Left kidney (tissue), 2 donors: ENCODE results near the gene SLCO3A1. TPM values are rescaled to one million over a fixed set of nuclear protein-coding genes. Genes with fewer than 3 reads are reported as not detected.

Experiments
- DNase-seq: peaks from one replicate; pipeline ENCODE4 v3.0.0-alpha.2; 2013
- polyA plus RNA-seq: library from polyadenylated mRNA; unstranded; fragments of 120-200 nt; gene quantifications from one replicate; pipeline ENCODE4 v1.2.1, GENCODE V29; 2013; ENCODE audit not compliant: insufficient read length

Gene SLCO3A1
- polyA plus RNA-seq, 1 donor = 9.5 TPM

GRCh38 chr15:91881569-91882297 is 28.2 kb downstream of the SLCO3A1 start:
- no peak for DNase-seq

GRCh38 chr15:91882858-91883586 is 29.5 kb downstream of the SLCO3A1 start:
- no peak for DNase-seq

- no peak for DNase-seq
Observed at GRCh38 chr15:91884606-91885005, 31.1 kb downstream of the SLCO3A1 start.

- DNase-seq = no peak
Observed at GRCh38 chr15:91885054-91885453, 31.5 kb downstream of the SLCO3A1 start.

GRCh38 chr15:91885714-91886270 is 32.3 kb downstream of the SLCO3A1 start:
- DNase-seq = no peak

GRCh38 chr15:91886878-91887277 is 33.4 kb downstream of the SLCO3A1 start:
- DNase-seq = no peak

- DNase-seq = no peak
Observed at GRCh38 chr15:91887321-91887720, 33.8 kb downstream of the SLCO3A1 start.

GRCh38 chr15:91887921-91888373 is 34.4 kb downstream of the SLCO3A1 start:
- no peak for DNase-seq

GRCh38 chr15:91889111-91889815 is 35.8 kb downstream of the SLCO3A1 start:
- DNase-seq = no peak

- DNase-seq = no peak
Observed at GRCh38 chr15:91890614-91891013, 37.1 kb downstream of the SLCO3A1 start.

GRCh38 chr15:91891101-91891500 is 37.6 kb downstream of the SLCO3A1 start:
- no peak for DNase-seq

GRCh38 chr15:91891788-91892345 is 38.4 kb downstream of the SLCO3A1 start:
- DNase-seq = no peak

- DNase-seq = no peak
Observed at GRCh38 chr15:91892436-91892835, 38.9 kb downstream of the SLCO3A1 start.

- DNase-seq = no peak
Observed at GRCh38 chr15:91894606-91895005, 41.1 kb downstream of the SLCO3A1 start.

GRCh38 chr15:91895051-91895450 is 41.5 kb downstream of the SLCO3A1 start:
- no peak for DNase-seq

GRCh38 chr15:91896341-91897055 is 43.0 kb downstream of the SLCO3A1 start:
- no peak for DNase-seq

GRCh38 chr15:91897585-91898372 is 44.3 kb downstream of the SLCO3A1 start:
- DNase-seq = no peak

- no peak for DNase-seq
Observed at GRCh38 chr15:91898843-91899242, 45.3 kb downstream of the SLCO3A1 start.

- no peak for DNase-seq
Observed at GRCh38 chr15:91904942-91905341, 51.4 kb downstream of the SLCO3A1 start.

- no peak for DNase-seq
Observed at GRCh38 chr15:91908391-91908790, 54.9 kb downstream of the SLCO3A1 start.

GRCh38 chr15:91909111-91909510 is 55.6 kb downstream of the SLCO3A1 start:
- DNase-seq = no peak
